ENCODE data around the gene PTAR1. TPM values are rescaled to one million over a fixed set of nuclear protein-coding genes. Genes with fewer than 3 reads are reported as not detected.

The PTAR1 gene, protein sequence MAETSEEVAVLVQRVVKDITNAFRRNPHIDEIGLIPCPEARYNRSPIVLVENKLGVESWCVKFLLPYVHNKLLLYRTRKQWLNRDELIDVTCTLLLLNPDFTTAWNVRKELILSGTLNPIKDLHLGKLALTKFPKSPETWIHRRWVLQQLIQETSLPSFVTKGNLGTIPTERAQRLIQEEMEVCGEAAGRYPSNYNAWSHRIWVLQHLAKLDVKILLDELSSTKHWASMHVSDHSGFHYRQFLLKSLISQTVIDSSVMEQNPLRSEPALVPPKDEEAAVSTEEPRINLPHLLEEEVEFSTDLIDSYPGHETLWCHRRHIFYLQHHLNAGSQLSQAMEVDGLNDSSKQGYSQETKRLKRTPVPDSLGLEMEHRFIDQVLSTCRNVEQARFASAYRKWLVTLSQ
- 52.9 and 65.7 TPM in 2 replicates for total RNA-seq

DNA sequence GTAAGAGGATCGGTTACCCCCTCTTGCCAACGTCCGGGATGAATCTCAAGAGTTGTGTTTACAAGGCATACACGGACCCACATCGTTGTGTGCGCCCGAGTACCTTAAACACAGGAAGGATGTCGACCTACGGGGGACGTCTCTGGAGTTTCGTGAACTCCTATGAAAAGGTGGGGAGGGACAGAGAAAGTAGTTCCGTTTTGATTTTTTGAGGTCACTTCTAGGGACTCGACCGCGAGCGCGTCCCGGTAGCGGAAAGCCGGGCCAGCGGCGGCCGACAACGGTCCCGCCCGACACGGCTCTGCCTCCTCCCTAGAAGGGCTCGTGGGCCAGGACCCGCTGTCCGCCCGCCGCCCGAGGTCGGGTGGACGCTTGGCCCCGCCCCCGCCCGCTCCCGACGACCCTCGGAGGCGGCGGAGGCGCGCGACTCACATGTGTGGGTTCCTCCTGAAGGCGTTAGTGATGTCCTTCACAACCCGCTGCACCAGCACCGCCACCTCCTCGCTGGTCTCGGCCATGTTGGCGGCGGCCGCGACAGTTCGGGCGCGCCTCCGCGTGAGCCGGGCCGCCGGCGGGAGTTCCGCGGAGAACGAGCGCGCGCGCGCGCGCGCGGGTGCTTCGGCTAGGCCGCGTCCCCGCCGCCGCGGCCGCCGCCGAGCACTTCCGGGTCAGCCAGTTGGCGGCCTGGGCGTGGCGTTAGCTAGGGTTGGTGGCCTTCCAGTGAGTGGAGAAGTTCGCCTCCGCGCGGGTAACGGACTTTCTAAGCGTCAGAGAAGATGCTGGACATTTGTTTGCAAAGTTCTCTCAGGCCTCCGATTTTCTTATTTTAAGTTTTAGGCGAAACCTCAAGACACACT, at the start of gene PTAR1:
Gene PTAR1 (minus strand): TSS at position 591 of the 857 bp plus-strand sequence. CDS start 73 bp downstream, at position 518.

DNA sequence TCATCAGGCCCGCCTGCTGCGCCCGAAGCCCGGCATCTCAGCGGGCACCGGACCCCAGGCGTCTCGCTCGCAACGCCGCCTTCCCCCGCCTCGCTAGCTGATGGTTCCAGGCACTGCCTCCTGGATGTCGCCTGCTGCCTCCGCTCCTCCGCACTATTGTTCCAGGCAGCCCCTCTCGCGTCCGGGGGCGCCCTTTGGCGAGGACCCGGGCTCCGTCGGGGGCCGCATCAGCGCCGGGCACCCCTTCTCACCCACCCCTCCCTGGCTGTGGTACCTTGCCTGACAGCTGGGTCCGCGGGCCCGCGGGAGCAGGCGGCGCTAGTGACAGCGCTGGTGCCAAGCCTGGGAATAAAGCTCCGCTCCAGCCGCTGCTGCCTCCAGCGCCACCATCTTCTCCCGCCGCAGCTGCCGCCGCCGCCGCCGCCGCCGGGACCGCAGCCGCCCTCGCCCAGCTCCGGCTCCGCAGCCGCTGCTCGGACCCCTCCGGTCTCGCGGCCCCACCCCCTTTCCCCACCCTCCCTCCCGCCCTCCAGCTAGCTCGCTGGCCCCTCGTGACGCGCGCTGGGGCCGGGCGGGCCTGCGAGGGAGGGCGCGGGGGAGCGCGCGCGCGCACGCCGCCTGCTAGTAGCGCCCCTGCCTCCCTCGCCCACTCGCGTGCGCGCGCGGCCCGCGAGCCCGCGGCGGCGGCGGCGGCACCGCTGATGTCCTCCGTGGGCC, 87.8 kb downstream of the PTAR1 start, which contains the start of gene APBA1:
Gene APBA1 (minus strand): TSS at position 493 of the 717 bp plus-strand sequence.

Other genes with a start within 250 kb of the PTAR1 start
- gene APBA1, start 87.6 kb downstream of the PTAR1 start, total RNA-seq = 2.9 and 3.1 TPM in 2 replicates
- not detected in 2 replicates for gene CFAP95, start 60.8 kb upstream of the PTAR1 start, total RNA-seq

Measured in subcutaneous preadipocyte (primary cell).